HCT116 (cell line): ENCODE measurements around the gene MYLK. TPM values are rescaled to one million over a fixed set of nuclear protein-coding genes. Genes with fewer than 3 reads are reported as not detected.

Source experiments
- ATAC-seq: fragments of 200-7000 bp; cut with Tn5 transposase; 2 replicates; pipeline ENCODE4 v1.9.1; 2020; ENCODE audit warnings: mild to moderate bottlenecking, moderate library complexity
- BruUV-seq: library from RNA; stranded (reverse); fragments of 400-500 nt; replicated peaks from 2 replicates; lab custom pipeline; 2021; lab: Mats Ljungman, UMichigan
- CTCF ChIA-PET: fragments of 300-600 bp; sonication (Branson Sonifier 250); formaldehyde crosslinking; loops from one replicate; lab custom pipeline; 2021; ENCODE audit warnings: antibody characterized with exemption; lab: Charles Lee
- POLR2A ChIA-PET: fragments of 300-600, 350-600 bp; sonication (Branson Sonifier 250); formaldehyde crosslinking; loops from one replicate; lab custom pipeline; 2021; ENCODE audit warnings: antibody characterized with exemption; lab: Charles Lee
- RAD21 ChIA-PET, 2 experiments: fragments of 300-600 bp; sonication (Branson Sonifier 250); formaldehyde crosslinking; loops; one replicate each; lab custom pipeline; 2023; ENCODE audit warnings: low total read pairs in 2 of 2; ENCODE audit not compliant: uncharacterized antibody in 2 of 2, unreplicated experiment in 2 of 2, low non-redundant PET in 1 of 2; lab: Charles Lee
- DNase-seq: peaks from one replicate; pipeline ENCODE4 v3.0.0-alpha.2; 2010; ENCODE audit warnings: low read depth, low spot score
- H2AFZ ChIP-seq: fragments of 200-600 bp; shearing (Covaris generic), sonication (generic); 2 replicates; pipeline ENCODE4 v1.6.1; 2017; ENCODE audit warnings: low read depth, mixed run types, mixed read lengths, antibody characterized with exemption, low read length; ENCODE audit not compliant: poor library complexity, severe bottlenecking
- H3K27ac ChIP-seq: 2 replicates; pipeline ENCODE4 v1.5.1; 2012; ENCODE audit warnings: low read depth, low read length
- H3K27me3 ChIP-seq: fragments of 200-600 bp; sonication (generic); 2 replicates; pipeline ENCODE4 v1.6.1; 2016; ENCODE audit warnings: mixed run types, low read length, mixed read lengths; ENCODE audit not compliant: insufficient read depth
- H3K36me3 ChIP-seq, 2 experiments: fragments of 200-500 bp in 1 of 2; fragments of 200-600 bp in 1 of 2; sonication (Bioruptor generic) in 1 of 2; sonication (generic) in 1 of 2; 2 replicates each; pipeline versions ENCODE4 v1.5.1 to v1.6.1; 2014 to 2016; ENCODE audit warnings: low read length in 2 of 2, inconsistent platforms in 1 of 2, mixed read lengths in 1 of 2, mixed run types in 1 of 2; ENCODE audit not compliant: insufficient read depth in 2 of 2, control insufficient read depth in 1 of 2
- H3K4me1 ChIP-seq, 2 experiments: fragments of 200-600 bp in 1 of 2; sonication (generic) in 1 of 2; 2 replicates each; pipeline versions ENCODE4 v1.5.1 to v1.6.1; 2012 to 2017; ENCODE audit warnings: low read length in 2 of 2, inconsistent platforms in 1 of 2, mild to moderate bottlenecking in 1 of 2, mixed read lengths in 1 of 2, mixed run types in 1 of 2, moderate library complexity in 1 of 2; ENCODE audit not compliant: insufficient read depth in 2 of 2, control insufficient read depth in 1 of 2
- H3K4me2 ChIP-seq: fragments of 200-600 bp; sonication (generic); 2 replicates; pipeline ENCODE4 v1.6.1; 2017; ENCODE audit warnings: mixed run types, low read length, mixed read lengths
- H3K4me3 ChIP-seq, 2 experiments: fragments of 200-600 bp in 1 of 2; sonication (generic) in 1 of 2; replicated peaks in 1 of 2; 2 replicates each; pipeline ENCODE4 v1.5.1; 2011 to 2016; ENCODE audit warnings: low read length in 2 of 2, control low read depth in 1 of 2, low read depth in 1 of 2, mild to moderate bottlenecking in 1 of 2, mixed read lengths in 1 of 2, mixed run types in 1 of 2
- H3K79me2 ChIP-seq: fragments of 200-600 bp; sonication (generic); 2 replicates; pipeline ENCODE4 v1.6.1; 2017; ENCODE audit warnings: mild to moderate bottlenecking, mixed run types, low read length, moderate library complexity, mixed read lengths; ENCODE audit not compliant: insufficient read depth
- H3K9ac ChIP-seq: fragments of 200-600 bp; sonication (generic); 2 replicates; pipeline ENCODE4 v1.6.1; 2016; ENCODE audit warnings: low read length, mixed read lengths
- H3K9me2 ChIP-seq: fragments of 200-600 bp; sonication (generic), shearing (Covaris generic); 2 replicates; pipeline ENCODE4 v1.6.1; 2017; ENCODE audit warnings: mixed run types, mild to moderate bottlenecking, moderate library complexity; ENCODE audit not compliant: insufficient read depth
- H3K9me3 ChIP-seq, 2 experiments: fragments of 200-500 bp in 1 of 2; fragments of 200-600 bp in 1 of 2; sonication (Bioruptor generic) in 1 of 2; sonication (generic) in 1 of 2; 2 replicates each; pipeline ENCODE4 v1.6.1; 2014 to 2017; ENCODE audit warnings: low read length in 2 of 2, mixed read lengths in 2 of 2, inconsistent platforms in 1 of 2, low read depth in 1 of 2, mild to moderate bottlenecking in 1 of 2, mixed run types in 1 of 2, moderate library complexity in 1 of 2; ENCODE audit not compliant: control insufficient read depth in 1 of 2, insufficient read depth in 1 of 2
- H4K20me1 ChIP-seq: fragments of 200-600 bp; sonication (generic), shearing (Covaris generic); 2 replicates; pipeline ENCODE4 v1.6.1; 2017; ENCODE audit warnings: mixed run types, mild to moderate bottlenecking, moderate library complexity; ENCODE audit not compliant: insufficient read depth
- ATF3 ChIP-seq: IDR thresholded peaks from 2 replicates; pipeline ENCODE4 v1.6.1; 2012
- CBX3 ChIP-seq: IDR thresholded peaks from 2 replicates; pipeline ENCODE4 v1.6.1; 2012; ENCODE audit warnings: low read depth
- CTCF ChIP-seq, 3 experiments: fragments of 200-600 bp in 1 of 3; sonication (generic) in 1 of 3; IDR thresholded peaks in 2 of 3; conservative IDR thresholded peaks in 1 of 3; 2 replicates each; pipeline ENCODE4 v1.5.1; 2012 to 2017; ENCODE audit warnings: low read depth in 2 of 3, low read length in 2 of 3, antibody characterized with exemption in 1 of 3, borderline replicate concordance in 1 of 3, control low read depth in 1 of 3, mild to moderate bottlenecking in 1 of 3, mixed read lengths in 1 of 3, mixed run types in 1 of 3, moderate library complexity in 1 of 3; ENCODE audit not compliant: insufficient read depth in 1 of 3
- EGR1 ChIP-seq: IDR thresholded peaks from 2 replicates; pipeline ENCODE4 v1.6.1; 2012; ENCODE audit warnings: low read depth
- ELF1 ChIP-seq: IDR thresholded peaks from 2 replicates; pipeline ENCODE4 v1.6.1; 2012; ENCODE audit warnings: low read depth, borderline replicate concordance
- FOSL1 ChIP-seq: IDR thresholded peaks from 2 replicates; pipeline ENCODE4 v1.6.1; 2012; ENCODE audit warnings: low read depth
- JUND ChIP-seq: IDR thresholded peaks from 2 replicates; pipeline ENCODE4 v1.6.1; 2012
- MAX ChIP-seq: IDR thresholded peaks from 2 replicates; pipeline ENCODE4 v1.6.1; 2012
- POLR2A ChIP-seq: IDR thresholded peaks from 2 replicates; pipeline ENCODE4 v1.7.0; 2011; ENCODE audit warnings: borderline replicate concordance; ENCODE audit not compliant: insufficient read depth, insufficient read length; ENCODE audit errors: extremely low read depth
- POLR2AphosphoS5 ChIP-seq: IDR thresholded peaks from 2 replicates; pipeline ENCODE4 v1.6.1; 2011; ENCODE audit warnings: mild to moderate bottlenecking, low read depth, low read length, moderate library complexity
- SIN3A ChIP-seq: IDR thresholded peaks from 2 replicates; pipeline ENCODE4 v1.6.1; 2012; ENCODE audit warnings: low read depth
- SP1 ChIP-seq: IDR thresholded peaks from 2 replicates; pipeline ENCODE4 v1.6.1; 2012; ENCODE audit warnings: low read depth
- SRF ChIP-seq: IDR thresholded peaks from 2 replicates; pipeline ENCODE4 v1.6.1; 2012; ENCODE audit warnings: low read depth
- ZFX ChIP-seq: fragments of 450-650 bp; IDR thresholded peaks from 2 replicates; pipeline ENCODE4 v1.6.1; 2017
- intact Hi-C: fragments of 100-400 bp; cut with micrococcal nuclease; formaldehyde crosslinking; loops from 2 replicates; pipeline ENCODE4 v1.10.0; 2022
- total RNA-seq: library from RNA; stranded (reverse); gene quantifications from one replicate; pipeline ENCODE4 v1.2.1, GENCODE V29; 2021; ENCODE audit not compliant: unreplicated experiment

MYLK gene
- total RNA-seq, 1 experiment from 2014 or later = 3.8 TPM

GRCh38 chr3:123679712-123680386 is 204.3 kb downstream of the MYLK start:
- H3K27ac ChIP-seq = no peak overlapping the region
- H3K9me2 ChIP-seq = no peaks in the 10 kb centered on the region
- no peaks in the 10 kb centered on the region for H3K36me3 ChIP-seq
- POLR2A ChIA-PET = no interaction called here
- H3K9ac ChIP-seq = no peak overlapping the region
- no peak overlapping the region for H3K4me3 ChIP-seq
- DNase-seq = no peak
- peaks cover 9% of the 10 kb centered on the region; the same call in 1 of the 2 replicates for H3K27me3 ChIP-seq
- no TSS peak for BruUV-seq
- no peaks in the 10 kb centered on the region for H4K20me1 ChIP-seq
- no peak for ATAC-seq
- no peak overlapping the region for H2AFZ ChIP-seq
- RAD21 ChIA-PET = no interaction called here
- H3K9me3 ChIP-seq = no peaks in the 10 kb centered on the region
- H3K4me1 ChIP-seq = peaks cover 0 to 3% of the 10 kb centered on the region in 2 experiments; a peak in 1 of 4 replicates
- intact Hi-C loops = no loop called here
- CTCF ChIA-PET = interaction anchor here (0.8 kb wide), 1 partner anchor 44 kb away, joined by 3 read pairs; no protein-coding TSS in a partner anchor
- TF ChIP-seq EGR1 (no peak), SP1 (no peak), ELF1 (no peak), CBX3 (no peak), JUND (no peak), SIN3A (no peak), FOSL1 (no peak), CTCF (IDR thresholded peaks at IDR 0.05 in 2 of 3, conservative IDR thresholded peaks at IDR 0.05 in 1 of 3; ENCODE audit: borderline replicate concordance in 1 of 3, insufficient read depth in 1 of 3, low read depth in 2 of 3, low read length in 2 of 3) (no peak), POLR2AphosphoS5 (no peak), SRF (no peak), MAX (no peak), ZFX (no peak), POLR2A (no peak), ATF3 (no peak)
- no peaks in the 10 kb centered on the region for H3K79me2 ChIP-seq
- H3K4me2 ChIP-seq = no peak overlapping the region
